T-helper 17 cell (primary cell): ENCODE results near the gene DGKB. TPM values are rescaled to one million over a fixed set of nuclear protein-coding genes. Genes with fewer than 3 reads are reported as not detected.
A peak's percentile ranks its signal among the peaks of the same experiment; 100 is the strongest.

Experiments
- ATAC-seq: fragments of 150-1000 bp; cut with Tn5 transposase; 2 replicates; pipeline ENCODE4 v1.10.0; 2021; ENCODE audit warnings: mild to moderate bottlenecking, moderate library complexity
- DNase-seq, 3 donors: peaks; one replicate each; pipeline versions ENCODE4 v3.0.0 to v3.0.0-alpha.2; 2020 to 2021
- H3K9me3 ChIP-seq: one replicate; pipeline ENCODE4 v1.7.0; 2013; ENCODE audit warnings: low read length, mild to moderate bottlenecking; ENCODE audit not compliant: control insufficient read depth, poor library complexity, severe bottlenecking
- H3K27ac Mint-ChIP-seq: one replicate; pipeline ENCODE4 v1.8.0; 2022; ENCODE audit warnings: mild to moderate bottlenecking, moderate library complexity, mixed read lengths
- H3K27me3 Mint-ChIP-seq: one replicate; pipeline ENCODE4 v1.8.0; 2022; ENCODE audit warnings: mixed read lengths
- H3K36me3 Mint-ChIP-seq: one replicate; pipeline ENCODE4 v1.8.0; 2022; ENCODE audit warnings: low read depth, mixed read lengths
- H3K4me1 Mint-ChIP-seq: one replicate; pipeline ENCODE4 v1.8.0; 2022; ENCODE audit warnings: mild to moderate bottlenecking, mixed read lengths
- H3K4me3 Mint-ChIP-seq: one replicate; pipeline ENCODE4 v1.8.0; 2022; ENCODE audit warnings: mild to moderate bottlenecking, moderate library complexity, mixed read lengths
- total RNA-seq, 4 donors: library from RNA in 2 of 4; stranded (reverse) in 2 of 4; gene quantifications; one replicate each; pipeline ENCODE4 v1.2.3 and lab custom pipeline; 2022 to 2026

Gene DGKB
- total RNA-seq, 2 donors from 2014 or later = not detected

- DNase-seq (no peak), ATAC-seq (no peak)
- Mint-ChIP-seq H3K36me3 (no peaks in the 10 kb centered on the region), H3K4me1 (peaks cover 8% of the 10 kb centered on the region), H3K27ac (no peak overlapping the region), H3K4me3 (no peak overlapping the region), H3K27me3 (no peaks in the 10 kb centered on the region)
- no peaks in the 10 kb centered on the region for H3K9me3 ChIP-seq
These were observed 524.8 kb downstream of the DGKB start for GRCh38 chr7:14377646-14378266.

DNA sequence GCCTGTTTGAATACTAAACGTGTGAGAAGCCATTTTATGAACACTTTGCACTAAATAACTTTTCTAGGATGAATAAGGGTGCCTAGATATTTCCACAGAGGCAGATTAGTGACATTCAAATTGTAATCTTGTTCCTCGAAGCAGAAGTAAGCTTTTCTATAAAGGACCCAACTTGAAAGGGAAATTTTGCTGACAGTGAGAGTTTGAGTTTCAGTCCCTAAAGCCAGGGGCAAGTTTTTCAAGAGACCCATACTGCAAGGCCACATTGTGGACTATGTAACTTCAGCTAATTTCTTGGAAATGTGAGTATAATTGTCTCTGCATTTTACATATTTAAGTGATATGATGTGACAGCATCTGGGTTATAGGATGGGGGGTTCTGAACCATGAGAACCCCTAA is 525.8 kb downstream of the DGKB start:
- Mint-ChIP-seq H3K27me3 (no peaks in the 10 kb centered on the region), H3K36me3 (no peaks in the 10 kb centered on the region), H3K27ac (no peak overlapping the region), H3K4me3 (no peak overlapping the region), H3K4me1 (peaks cover 8% of the 10 kb centered on the region)
- ATAC-seq (no peak), DNase-seq (no peak)
- H3K9me3 ChIP-seq = no peaks in the 10 kb centered on the region

- H3K27me3 Mint-ChIP-seq = no peaks in the 10 kb centered on the region
- peaks cover 6% of the 10 kb centered on the region for H3K4me1 Mint-ChIP-seq
- no peak overlapping the region for H3K4me3 Mint-ChIP-seq
- no peak for DNase-seq
- no peak for ATAC-seq
- peak overlapping the region; percentile 41 for H3K27ac Mint-ChIP-seq
- H3K36me3 Mint-ChIP-seq = no peaks in the 10 kb centered on the region
- H3K9me3 ChIP-seq = no peaks in the 10 kb centered on the region
These were observed 526.6 kb downstream of the DGKB start for GRCh38 chr7:14375998-14376397.

DNA sequence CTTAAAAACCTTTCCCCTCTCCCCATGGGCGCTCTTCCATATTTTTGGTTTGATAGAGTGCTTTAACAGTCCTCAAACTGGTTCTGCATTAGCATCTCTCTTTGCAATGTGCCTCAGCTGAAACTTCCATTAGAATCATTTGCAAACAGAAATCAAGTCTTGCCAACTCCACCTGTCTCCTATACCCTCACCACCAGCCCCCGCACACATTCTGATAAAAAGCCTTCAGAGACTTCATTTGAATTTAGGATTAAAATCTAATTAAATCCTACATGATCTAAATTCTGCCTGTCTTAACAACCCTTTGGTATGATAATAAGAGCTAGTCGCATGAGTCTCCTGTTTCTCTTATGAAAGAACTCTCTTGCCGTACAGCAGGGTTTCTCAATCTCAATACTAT is 528.2 kb downstream of the DGKB start:
- DNase-seq = no peak
- Mint-ChIP-seq H3K27me3 (no peaks in the 10 kb centered on the region), H3K27ac (no peak overlapping the region), H3K4me1 (peaks cover 6% of the 10 kb centered on the region), H3K36me3 (no peaks in the 10 kb centered on the region), H3K4me3 (no peak overlapping the region)
- no peak for ATAC-seq
- H3K9me3 ChIP-seq = no peaks in the 10 kb centered on the region

GRCh38 chr7:14368285-14368684 is 534.3 kb downstream of the DGKB start:
- H3K9me3 ChIP-seq = no peaks in the 10 kb centered on the region
- Mint-ChIP-seq H3K36me3 (no peaks in the 10 kb centered on the region), H3K4me3 (no peak overlapping the region), H3K27me3 (no peaks in the 10 kb centered on the region), H3K27ac (no peak overlapping the region), H3K4me1 (no peaks in the 10 kb centered on the region)
- ATAC-seq = no peak
- no peak for DNase-seq

- H3K27me3 Mint-ChIP-seq = no peaks in the 10 kb centered on the region
- no peaks in the 10 kb centered on the region for H3K36me3 Mint-ChIP-seq
- DNase-seq = no peak
- H3K4me1 Mint-ChIP-seq = no peaks in the 10 kb centered on the region
- H3K9me3 ChIP-seq = no peaks in the 10 kb centered on the region
- no peak overlapping the region for H3K4me3 Mint-ChIP-seq
- H3K27ac Mint-ChIP-seq = no peak overlapping the region
- ATAC-seq = no peak
These were observed 551.4 kb downstream of the DGKB start for GRCh38 chr7:14351167-14351566.

DNA sequence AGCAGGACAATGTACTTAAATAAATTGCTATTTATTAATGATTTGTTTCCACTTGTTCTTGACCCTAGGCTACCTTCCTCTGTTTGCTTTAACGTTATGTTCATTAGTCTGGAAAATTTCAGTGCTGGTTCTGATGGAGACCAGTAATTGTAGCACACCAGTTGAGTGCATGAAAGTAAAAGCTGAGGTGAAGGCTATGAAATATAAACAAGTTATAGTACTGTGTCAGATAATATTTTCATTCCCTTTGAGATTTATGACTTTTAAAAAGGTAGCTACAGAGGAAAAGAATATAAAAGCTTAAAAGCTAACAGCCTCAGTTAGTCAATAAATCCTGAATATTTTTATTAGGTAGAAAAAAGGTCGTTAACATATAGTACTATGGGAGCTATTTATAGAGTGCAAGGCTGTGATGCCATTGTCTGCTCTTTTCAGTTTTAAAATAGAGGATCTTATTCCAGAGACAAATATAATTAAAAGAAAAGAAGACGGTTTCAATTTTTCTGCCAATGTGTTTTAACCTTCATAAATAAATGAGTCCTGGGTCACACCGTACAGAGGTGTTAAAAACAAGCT is 561.3 kb downstream of the DGKB start:
- no peak overlapping the region for H3K27ac Mint-ChIP-seq
- no peak overlapping the region for H3K4me3 Mint-ChIP-seq
- H3K4me1 Mint-ChIP-seq = no peaks in the 10 kb centered on the region
- DNase-seq (no peak), ATAC-seq (no peak)
- no peaks in the 10 kb centered on the region for H3K9me3 ChIP-seq
- no peaks in the 10 kb centered on the region for H3K36me3 Mint-ChIP-seq
- no peaks in the 10 kb centered on the region for H3K27me3 Mint-ChIP-seq

DNA sequence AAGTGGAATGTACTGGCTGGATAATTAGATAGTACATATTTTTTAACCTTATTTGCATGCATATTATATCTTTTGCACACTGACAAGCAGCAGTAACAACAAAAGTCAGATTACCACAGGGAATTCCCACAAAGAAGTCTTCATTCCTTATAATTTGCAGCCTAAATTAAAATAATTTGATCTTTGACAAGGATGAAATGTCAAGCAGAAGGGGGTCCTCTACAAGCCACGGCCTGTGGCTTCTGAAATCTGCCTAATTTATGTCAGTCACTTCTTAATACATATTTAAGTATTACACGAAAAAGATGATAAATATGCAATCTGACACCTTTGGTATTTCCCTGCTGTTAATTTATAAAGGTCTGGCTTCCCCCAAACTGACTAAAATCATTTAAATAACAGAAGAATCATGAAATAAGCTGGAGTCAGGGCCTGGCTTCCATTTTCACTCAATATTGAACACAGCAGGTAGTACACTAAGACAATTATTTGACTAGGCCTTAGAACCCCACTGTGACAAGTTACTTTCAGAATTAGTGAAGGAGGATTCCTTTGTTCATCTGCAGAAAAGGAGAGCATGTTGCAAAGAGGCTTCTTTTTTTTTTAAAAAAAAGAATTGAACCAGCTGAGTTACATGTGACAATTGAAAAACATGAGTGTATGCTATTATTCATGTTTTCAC is 562.0 kb downstream of the DGKB start:
- Mint-ChIP-seq H3K4me1 (no peaks in the 10 kb centered on the region), H3K27me3 (no peaks in the 10 kb centered on the region), H3K36me3 (no peaks in the 10 kb centered on the region), H3K4me3 (no peak overlapping the region), H3K27ac (no peak overlapping the region)
- H3K9me3 ChIP-seq = no peaks in the 10 kb centered on the region
- no peak for DNase-seq
- no peak for ATAC-seq

DNA sequence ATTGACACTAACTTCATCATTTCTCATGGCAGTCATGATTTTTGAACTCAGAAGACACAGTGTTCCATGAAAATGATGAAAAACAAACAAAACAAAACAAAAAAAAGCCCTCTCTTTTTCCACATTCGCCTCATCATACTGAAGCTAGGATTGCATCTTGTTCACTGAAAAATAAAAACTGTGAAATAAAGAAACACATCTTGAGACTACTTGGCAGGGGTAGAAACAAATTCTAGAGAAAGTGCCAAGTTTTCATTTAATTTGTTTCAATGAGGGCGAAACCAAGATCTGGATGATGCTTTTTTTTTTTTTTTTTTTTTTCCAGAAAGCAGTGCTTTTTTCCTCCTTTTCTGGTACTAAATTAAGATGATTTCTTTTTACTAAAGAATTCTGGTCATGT is 562.7 kb downstream of the DGKB start:
- ATAC-seq (no peak), DNase-seq (no peak)
- Mint-ChIP-seq H3K4me1 (no peaks in the 10 kb centered on the region), H3K27ac (no peak overlapping the region), H3K4me3 (no peak overlapping the region), H3K36me3 (no peaks in the 10 kb centered on the region), H3K27me3 (no peaks in the 10 kb centered on the region)
- H3K9me3 ChIP-seq = no peaks in the 10 kb centered on the region

DNA sequence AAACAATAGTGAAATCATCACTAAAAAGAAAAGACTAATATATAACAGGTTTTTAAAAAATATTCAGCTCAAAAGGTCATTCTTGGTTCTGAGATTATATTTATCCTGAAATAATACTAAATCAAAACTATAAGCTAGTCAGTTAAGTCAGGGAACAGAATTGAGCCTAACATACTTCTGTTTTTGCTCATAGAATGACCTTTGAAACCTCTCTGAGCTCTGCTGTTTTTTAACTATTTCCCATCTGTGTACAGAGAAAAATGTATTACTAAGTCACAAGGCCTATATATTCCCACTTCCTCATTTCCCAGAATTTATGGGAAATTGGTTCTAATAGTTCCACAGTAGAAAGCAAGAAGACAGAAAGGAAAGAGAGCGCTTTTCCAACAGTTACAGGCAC is 566.3 kb downstream of the DGKB start:
- DNase-seq = no peak
- Mint-ChIP-seq H3K4me1 (no peaks in the 10 kb centered on the region), H3K27me3 (no peaks in the 10 kb centered on the region), H3K27ac (no peak overlapping the region), H3K36me3 (no peaks in the 10 kb centered on the region), H3K4me3 (no peak overlapping the region)
- H3K9me3 ChIP-seq = no peaks in the 10 kb centered on the region
- no peak for ATAC-seq

GRCh38 chr7:14332155-14332554 is 570.4 kb downstream of the DGKB start:
- ATAC-seq (no peak), DNase-seq (no peak)
- H3K4me3 Mint-ChIP-seq = no peak overlapping the region
- no peak overlapping the region for H3K27ac Mint-ChIP-seq
- no peaks in the 10 kb centered on the region for H3K27me3 Mint-ChIP-seq
- H3K4me1 Mint-ChIP-seq = no peaks in the 10 kb centered on the region
- no peaks in the 10 kb centered on the region for H3K9me3 ChIP-seq
- H3K36me3 Mint-ChIP-seq = no peaks in the 10 kb centered on the region

DNA sequence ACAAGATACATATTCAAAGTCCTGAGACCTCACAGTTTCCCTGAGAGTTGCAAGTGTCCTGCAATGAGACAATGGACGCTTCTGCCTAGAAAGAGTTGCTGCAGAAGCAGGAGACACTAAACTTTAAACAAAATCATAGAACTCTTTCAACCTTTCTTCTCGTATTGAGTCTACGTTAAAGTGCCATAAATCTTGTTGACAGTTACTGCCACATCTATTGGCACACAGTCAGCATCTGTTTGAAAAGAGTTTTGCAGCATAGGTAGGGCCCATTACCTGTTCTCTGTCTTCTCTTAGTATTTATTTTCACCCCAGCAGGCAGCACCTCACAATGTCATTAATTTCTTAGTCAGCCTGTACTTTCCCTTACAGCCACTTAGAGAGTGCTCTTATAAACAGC is 577.8 kb downstream of the DGKB start:
- ATAC-seq = no peak
- peaks cover 2% of the 10 kb centered on the region for H3K36me3 Mint-ChIP-seq

DNA sequence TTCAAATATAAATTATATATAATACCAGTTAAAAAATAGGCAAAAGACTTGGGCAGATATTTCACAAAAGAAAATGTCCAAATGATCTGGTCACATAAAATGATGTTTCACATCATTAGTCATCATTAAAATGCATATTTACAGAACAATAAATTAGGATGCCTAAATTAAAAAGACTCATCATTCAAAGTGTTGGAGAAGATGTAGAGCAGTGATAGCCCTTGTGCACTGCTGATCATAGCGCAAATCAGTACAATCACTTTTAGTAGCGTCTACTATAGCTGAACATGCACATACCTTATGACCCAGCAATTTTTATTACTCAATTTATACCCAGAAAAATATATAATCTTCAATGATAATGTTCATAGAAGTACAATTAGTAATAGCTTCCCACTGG is 579.8 kb downstream of the DGKB start:
- DNase-seq (no peak), ATAC-seq (no peak)
- H3K36me3 Mint-ChIP-seq = peaks cover 2% of the 10 kb centered on the region
- H3K27me3 Mint-ChIP-seq = no peaks in the 10 kb centered on the region
- H3K4me3 Mint-ChIP-seq = no peak overlapping the region
- H3K9me3 ChIP-seq = no peaks in the 10 kb centered on the region
- no peak overlapping the region for H3K27ac Mint-ChIP-seq
- H3K4me1 Mint-ChIP-seq = no peaks in the 10 kb centered on the region

More for the DNA sequence above, 577.8 kb downstream of the DGKB start:
- Mint-ChIP-seq H3K4me1 (no peaks in the 10 kb centered on the region), H3K27me3 (no peaks in the 10 kb centered on the region), H3K27ac (no peak overlapping the region), H3K4me3 (no peak overlapping the region)
- H3K9me3 ChIP-seq = no peaks in the 10 kb centered on the region
- no peak for DNase-seq

- Mint-ChIP-seq H3K27me3 (no peaks in the 10 kb centered on the region), H3K36me3 (peaks cover 2% of the 10 kb centered on the region), H3K4me1 (no peaks in the 10 kb centered on the region), H3K27ac (no peak overlapping the region), H3K4me3 (no peak overlapping the region)
- no peak for ATAC-seq
- H3K9me3 ChIP-seq = no peaks in the 10 kb centered on the region
- DNase-seq = no peak
These were observed 580.6 kb downstream of the DGKB start for GRCh38 chr7:14321947-14322346.
